Smooth muscle cell (in vitro differentiated cells): ENCODE measurements around the gene PRKAA2. TPM values are rescaled to one million over a fixed set of nuclear protein-coding genes. Genes with fewer than 3 reads are reported as not detected.

Experiments
- DNase-seq: peaks from one replicate; lab custom pipeline; 2025; ENCODE audit not compliant: unreplicated experiment; lab: John Stamatoyannopoulos, UW
- H2AFZ ChIP-seq: fragments of 200-600 bp; sonication (generic); 2 replicates; pipeline ENCODE4 v1.6.0; 2016; ENCODE audit warnings: antibody characterized with exemption, low read depth, mild to moderate bottlenecking
- H3F3A ChIP-seq: fragments of 200-600 bp; sonication (generic); 2 replicates; pipeline ENCODE4 v1.6.0; 2017; ENCODE audit warnings: antibody characterized with exemption, low read depth
- H3K27ac ChIP-seq: fragments of 200-600 bp; sonication (generic); 2 replicates; pipeline ENCODE4 v1.5.1; 2016; ENCODE audit warnings: low read depth, mild to moderate bottlenecking
- H3K27me3 ChIP-seq: fragments of 200-600 bp; sonication (generic); 2 replicates; pipeline ENCODE4 v1.6.1; 2016; ENCODE audit warnings: low read depth, mild to moderate bottlenecking
- H3K36me3 ChIP-seq: fragments of 200-600 bp; sonication (generic); 2 replicates; pipeline ENCODE4 v1.5.1; 2016; ENCODE audit warnings: low read depth
- H3K4me1 ChIP-seq: fragments of 200-600 bp; sonication (generic); 2 replicates; pipeline ENCODE4 v1.5.1; 2016; ENCODE audit warnings: low read depth
- H3K4me2 ChIP-seq: fragments of 200-600 bp; sonication (generic); 2 replicates; pipeline ENCODE4 v1.6.0; 2016; ENCODE audit warnings: mild to moderate bottlenecking
- H3K4me3 ChIP-seq: fragments of 200-600 bp; sonication (generic); 2 replicates; pipeline ENCODE4 v1.5.1; 2016; ENCODE audit warnings: mild to moderate bottlenecking
- H3K79me2 ChIP-seq: fragments of 200-600 bp; sonication (generic); 2 replicates; pipeline ENCODE4 v1.6.0; 2016; ENCODE audit warnings: low read depth, mild to moderate bottlenecking
- H3K9ac ChIP-seq: fragments of 200-600 bp; sonication (generic); 2 replicates; pipeline ENCODE4 v1.6.0; 2016; ENCODE audit warnings: low read depth
- H3K9me3 ChIP-seq: fragments of 200-600 bp; sonication (generic); replicated peaks from 2 replicates; pipeline ENCODE4 v1.5.1; 2016; ENCODE audit warnings: low read depth
- H4K20me1 ChIP-seq: fragments of 200-600 bp; sonication (generic); 2 replicates; pipeline ENCODE4 v1.6.0; 2016; ENCODE audit warnings: low read depth
- WGBS: methylation state at CpG from one replicate; pipeline ENCODE4 v1.1.7; 2016; ENCODE audit warnings: low lambda C conversion rate; 5-methylcytosine and 5-hydroxymethylcytosine counted together
- polyA plus RNA-seq: library from polyadenylated mRNA; unstranded; fragments of >200 nt; fragmentation: Nextera tagmentation; extraction: Ambion mirVana; gene quantifications from 2 replicates; pipeline ENCODE4 v1.2.1, GENCODE V29; 2016
- total RNA-seq: library from RNA; depleted of rRNA; stranded (reverse); fragments of >200 nt; gene quantifications from 2 replicates; pipeline ENCODE4 v1.2.3, GENCODE V29; 2014
- TF ChIP-seq, protein P1 (sequence below): fragments of 200-600 bp; sonication (generic); IDR thresholded peaks from 2 replicates; pipeline ENCODE4 v1.5.1; 2017; ENCODE audit warnings: borderline replicate concordance, mild to moderate bottlenecking, antibody characterized with exemption; ENCODE audit not compliant: insufficient read depth, poor library complexity, severe bottlenecking

PRKAA2 gene
- total and polyA plus RNA-seq, 2 experiments from 2014 or later, result 0.17 to 1.3 TPM

DNA sequence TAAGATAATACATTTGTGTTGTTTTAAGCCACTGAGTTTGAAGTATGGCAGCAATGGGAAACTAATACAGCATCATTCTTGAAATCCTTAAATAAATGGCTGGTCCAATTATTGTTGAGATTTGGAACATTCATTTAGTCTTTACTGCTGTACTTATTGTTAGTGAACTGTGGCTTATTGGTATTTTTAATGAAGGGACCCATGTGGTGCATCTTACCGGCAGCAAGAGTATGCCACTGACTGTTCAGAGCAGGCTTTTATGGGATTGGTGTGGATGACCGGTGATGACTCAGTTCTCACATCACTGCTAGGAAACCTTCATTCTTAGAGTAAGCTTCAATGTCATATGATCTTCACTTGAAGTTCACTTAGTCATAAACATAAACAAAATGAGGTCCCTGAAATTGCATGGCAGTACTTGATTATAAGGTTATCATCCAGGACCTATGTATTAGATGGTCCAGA is 31.5 kb downstream of the PRKAA2 start:
- Histone ChIP-seq H3K4me2 (no peak overlapping the region), H3K27ac (peak overlapping the region; percentile 22), H3K9ac (no peak overlapping the region), H3F3A (peaks cover 5% of the 10 kb centered on the region), H3K27me3 (no peaks in the 10 kb centered on the region), H4K20me1 (no peaks in the 10 kb centered on the region), H3K79me2 (no peaks in the 10 kb centered on the region), H3K36me3 (no peaks in the 10 kb centered on the region), H2AFZ (no peak overlapping the region), H3K4me1 (no peaks in the 10 kb centered on the region), H3K9me3 (no peaks in the 10 kb centered on the region), H3K4me3 (no peak overlapping the region)
- WGBS, result 21% methylated on average over 2 of the region's 2 CpGs
- DNase-seq, result no peak
- TF ChIP-seq, protein P1, sequence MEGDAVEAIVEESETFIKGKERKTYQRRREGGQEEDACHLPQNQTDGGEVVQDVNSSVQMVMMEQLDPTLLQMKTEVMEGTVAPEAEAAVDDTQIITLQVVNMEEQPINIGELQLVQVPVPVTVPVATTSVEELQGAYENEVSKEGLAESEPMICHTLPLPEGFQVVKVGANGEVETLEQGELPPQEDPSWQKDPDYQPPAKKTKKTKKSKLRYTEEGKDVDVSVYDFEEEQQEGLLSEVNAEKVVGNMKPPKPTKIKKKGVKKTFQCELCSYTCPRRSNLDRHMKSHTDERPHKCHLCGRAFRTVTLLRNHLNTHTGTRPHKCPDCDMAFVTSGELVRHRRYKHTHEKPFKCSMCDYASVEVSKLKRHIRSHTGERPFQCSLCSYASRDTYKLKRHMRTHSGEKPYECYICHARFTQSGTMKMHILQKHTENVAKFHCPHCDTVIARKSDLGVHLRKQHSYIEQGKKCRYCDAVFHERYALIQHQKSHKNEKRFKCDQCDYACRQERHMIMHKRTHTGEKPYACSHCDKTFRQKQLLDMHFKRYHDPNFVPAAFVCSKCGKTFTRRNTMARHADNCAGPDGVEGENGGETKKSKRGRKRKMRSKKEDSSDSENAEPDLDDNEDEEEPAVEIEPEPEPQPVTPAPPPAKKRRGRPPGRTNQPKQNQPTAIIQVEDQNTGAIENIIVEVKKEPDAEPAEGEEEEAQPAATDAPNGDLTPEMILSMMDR, result no peak

DNA sequence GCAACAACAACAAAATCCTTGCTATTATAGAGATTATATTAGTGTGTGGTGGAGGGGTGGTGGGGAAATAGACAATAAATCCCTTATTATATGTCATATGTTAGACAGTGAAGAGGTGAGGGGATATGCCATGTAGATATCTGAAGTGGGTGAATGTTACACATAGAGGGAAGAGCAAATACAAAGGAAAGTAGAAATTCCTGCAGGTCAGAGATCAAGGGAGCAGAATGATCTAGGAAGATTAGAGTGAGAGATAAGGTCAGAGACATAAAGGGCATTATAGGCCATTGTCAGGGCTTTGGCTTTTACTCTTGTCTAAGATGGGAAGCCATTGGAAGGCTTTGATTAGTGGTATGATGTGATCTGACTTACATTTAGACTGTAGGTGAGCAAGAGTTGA is 38.5 kb downstream of the PRKAA2 start:
- TF ChIP-seq, protein P1, result no peak
- Histone ChIP-seq H3K36me3 (no peaks in the 10 kb centered on the region), H3K27ac (no peak overlapping the region), H3K4me3 (no peak overlapping the region), H3K79me2 (no peaks in the 10 kb centered on the region), H3F3A (no peaks in the 10 kb centered on the region), H3K27me3 (no peaks in the 10 kb centered on the region), H3K4me1 (peaks cover 6% of the 10 kb centered on the region), H3K9me3 (no peaks in the 10 kb centered on the region), H3K9ac (no peak overlapping the region), H3K4me2 (no peak overlapping the region), H4K20me1 (no peaks in the 10 kb centered on the region), H2AFZ (no peak overlapping the region)
- no peak for DNase-seq

DNA sequence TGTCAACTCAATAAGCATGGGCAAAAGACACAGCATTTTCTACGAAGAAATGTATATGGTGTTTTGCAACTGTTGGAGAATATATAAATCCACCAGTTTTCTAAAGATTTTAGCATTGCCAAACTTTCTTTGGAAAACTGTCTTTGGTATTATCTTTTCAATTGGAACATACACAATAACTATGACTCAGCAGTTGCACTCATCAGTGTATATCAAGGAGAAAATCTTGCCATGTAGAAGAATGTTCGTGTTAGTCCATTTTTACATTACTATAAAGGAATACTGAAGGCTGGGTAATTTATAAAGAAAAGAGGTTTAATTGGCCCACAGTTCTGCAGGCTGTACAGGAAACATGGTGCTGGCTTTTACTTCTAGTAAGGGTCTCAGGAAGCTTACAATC is 41.1 kb downstream of the PRKAA2 start:
- Histone ChIP-seq H3K9ac (no peak overlapping the region), H3K79me2 (no peaks in the 10 kb centered on the region), H2AFZ (no peak overlapping the region), H3K4me3 (no peak overlapping the region), H3K27me3 (no peaks in the 10 kb centered on the region), H3K36me3 (no peaks in the 10 kb centered on the region), H3K9me3 (no peaks in the 10 kb centered on the region), H3K27ac (no peak overlapping the region), H3K4me1 (peaks cover 7% of the 10 kb centered on the region), H4K20me1 (no peaks in the 10 kb centered on the region), H3F3A (no peaks in the 10 kb centered on the region), H3K4me2 (no peak overlapping the region)
- TF ChIP-seq, protein P1, result no peak
- 93% methylated on average over 2 of the region's 2 CpGs for WGBS
- DNase-seq, result no peak

DNA sequence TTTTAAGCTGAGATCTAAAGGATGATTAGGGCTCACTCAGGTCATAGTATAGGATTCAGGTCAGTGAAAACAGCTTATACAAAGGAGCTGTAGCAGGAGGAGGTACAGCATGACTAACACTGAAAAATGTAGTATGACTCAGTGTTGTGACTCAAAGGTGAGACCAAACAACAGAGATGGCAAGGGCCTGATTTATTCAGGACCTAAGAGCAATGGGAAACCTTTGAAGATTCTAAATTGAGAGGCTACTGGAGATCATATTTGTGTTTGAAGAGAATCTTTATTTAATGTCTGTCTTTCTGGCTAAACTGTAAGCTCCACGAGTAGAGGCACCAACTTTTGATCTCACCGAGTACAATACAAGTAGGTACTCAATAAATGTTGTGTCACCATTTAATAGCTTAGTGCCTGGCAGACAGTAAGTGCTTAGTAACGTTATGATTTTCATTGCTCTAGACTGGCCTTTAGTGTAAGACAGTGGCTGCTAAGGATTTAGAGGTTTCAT is 43.5 kb downstream of the PRKAA2 start:
- 34% methylated on average over 3 of the region's 3 CpGs for WGBS
- Histone ChIP-seq H4K20me1 (no peaks in the 10 kb centered on the region), H3K4me1 (peaks cover 7% of the 10 kb centered on the region), H3K9me3 (no peaks in the 10 kb centered on the region), H3K4me3 (no peak overlapping the region), H3K27me3 (no peaks in the 10 kb centered on the region), H3K36me3 (no peaks in the 10 kb centered on the region), H3K9ac (peak overlapping the region; percentile 21), H3K27ac (peak overlapping the region; percentile 86), H3K79me2 (no peaks in the 10 kb centered on the region), H2AFZ (no peak overlapping the region), H3F3A (no peaks in the 10 kb centered on the region), H3K4me2 (no peak overlapping the region)
- DNase-seq, result no peak
- TF ChIP-seq, protein P1, result no peak
